ENCODE measurements around the gene TOMM22.

TOMM22 gene

GRCh38 chr22:38684895-38685294, 3.1 kb downstream of the TOMM22 start:
- TF ChIP-seq CTCF (IDR thresholded peaks at IDR 0.05), result no peak

- no peak for TF ChIP-seq CTCF (IDR thresholded peaks at IDR 0.05)
Observed at GRCh38 chr22:38685761-38686160, 4.0 kb downstream of the TOMM22 start.

GRCh38 chr22:38689651-38690050, 7.9 kb downstream of the TOMM22 start:
- no peak for TF ChIP-seq CTCF (IDR thresholded peaks at IDR 0.05)

- no peak for TF ChIP-seq CTCF (IDR thresholded peaks at IDR 0.05)
Observed at GRCh38 chr22:38694049-38694448, 12.3 kb downstream of the TOMM22 start.

- no peak for TF ChIP-seq CTCF (IDR thresholded peaks at IDR 0.05)
Observed at GRCh38 chr22:38694940-38695339, 13.2 kb downstream of the TOMM22 start.

- TF ChIP-seq CTCF (IDR thresholded peaks at IDR 0.05), result no peak
Observed at GRCh38 chr22:38696606-38697424, 15.1 kb downstream of the TOMM22 start.

- TF ChIP-seq CTCF (IDR thresholded peaks at IDR 0.05), result no peak
Observed at GRCh38 chr22:38697425-38698089, 15.8 kb downstream of the TOMM22 start.
